Upper lobe of right lung (tissue), 1 donor: Measurements from ENCODE around the gene SLC35D3. TPM values are rescaled to one million over a fixed set of nuclear protein-coding genes. Genes with fewer than 3 reads are reported as not detected.

ENCODE experiments used
- ATAC-seq: fragments of 200-7000 bp; cut with Tn5 transposase; one replicate; pipeline ENCODE4 v1.9.1; 2020; ENCODE audit warnings: mild to moderate bottlenecking, moderate library complexity
- DNase-seq: peaks from one replicate; pipeline ENCODE4 v3.0.0-alpha.2; 2020
- H3K27ac ChIP-seq: fragments of 200-600 bp; one replicate; pipeline ENCODE4 v1.8.0; 2022
- H3K27me3 ChIP-seq: fragments of 200-600 bp; one replicate; pipeline ENCODE4 v1.8.0; 2022; ENCODE audit warnings: mild to moderate bottlenecking
- H3K36me3 ChIP-seq: fragments of 200-600 bp; one replicate; pipeline ENCODE4 v1.8.0; 2022
- H3K4me1 ChIP-seq: fragments of 200-600 bp; one replicate; pipeline ENCODE4 v1.8.0; 2022
- H3K4me3 ChIP-seq: fragments of 200-600 bp; one replicate; pipeline ENCODE4 v1.8.0; 2022; ENCODE audit warnings: mild to moderate bottlenecking
- H3K9me3 ChIP-seq: fragments of 200-600 bp; one replicate; pipeline ENCODE4 v1.8.0; 2022
- intact Hi-C: fragments of 100-400 bp; cut with DNase I; formaldehyde crosslinking; loops from one replicate; pipeline ENCODE4 v1.11.0; 2022
- total RNA-seq: library from RNA; stranded (reverse); fragmentation: NEBNext Ultra II Directional; extraction: Animal tissue kit (Norgen Biotek cat#: 25700); gene quantifications from one replicate; pipeline ENCODE4 v1.2.1, GENCODE V29; 2021
- TF ChIP-seq, protein P1 (sequence below): fragments of 200-600 bp; IDR thresholded peaks from one replicate; pipeline ENCODE4 v1.8.0; 2022; ENCODE audit warnings: antibody characterized with exemption
- donor health status: DM: no; HTN: yes; CAD: no; lungs with severe emphysema.

SLC35D3 gene
- total RNA-seq, 1 donor from 2014 or later: not detected

- Histone ChIP-seq H3K27me3 (no peaks in the 10 kb centered on the region), H3K4me3 (no peak overlapping the region), H3K4me1 (no peaks in the 10 kb centered on the region), H3K27ac (no peak overlapping the region), H3K36me3 (no peaks in the 10 kb centered on the region), H3K9me3 (no peaks in the 10 kb centered on the region)
- DNase-seq (no peak), ATAC-seq (no peak)
- TF ChIP-seq, protein P1, sequence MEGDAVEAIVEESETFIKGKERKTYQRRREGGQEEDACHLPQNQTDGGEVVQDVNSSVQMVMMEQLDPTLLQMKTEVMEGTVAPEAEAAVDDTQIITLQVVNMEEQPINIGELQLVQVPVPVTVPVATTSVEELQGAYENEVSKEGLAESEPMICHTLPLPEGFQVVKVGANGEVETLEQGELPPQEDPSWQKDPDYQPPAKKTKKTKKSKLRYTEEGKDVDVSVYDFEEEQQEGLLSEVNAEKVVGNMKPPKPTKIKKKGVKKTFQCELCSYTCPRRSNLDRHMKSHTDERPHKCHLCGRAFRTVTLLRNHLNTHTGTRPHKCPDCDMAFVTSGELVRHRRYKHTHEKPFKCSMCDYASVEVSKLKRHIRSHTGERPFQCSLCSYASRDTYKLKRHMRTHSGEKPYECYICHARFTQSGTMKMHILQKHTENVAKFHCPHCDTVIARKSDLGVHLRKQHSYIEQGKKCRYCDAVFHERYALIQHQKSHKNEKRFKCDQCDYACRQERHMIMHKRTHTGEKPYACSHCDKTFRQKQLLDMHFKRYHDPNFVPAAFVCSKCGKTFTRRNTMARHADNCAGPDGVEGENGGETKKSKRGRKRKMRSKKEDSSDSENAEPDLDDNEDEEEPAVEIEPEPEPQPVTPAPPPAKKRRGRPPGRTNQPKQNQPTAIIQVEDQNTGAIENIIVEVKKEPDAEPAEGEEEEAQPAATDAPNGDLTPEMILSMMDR: no peak
- intact Hi-C loops: no loop called here
Observed at GRCh38 chr6:136887953-136888352, 34.1 kb upstream of the SLC35D3 start.

DNA sequence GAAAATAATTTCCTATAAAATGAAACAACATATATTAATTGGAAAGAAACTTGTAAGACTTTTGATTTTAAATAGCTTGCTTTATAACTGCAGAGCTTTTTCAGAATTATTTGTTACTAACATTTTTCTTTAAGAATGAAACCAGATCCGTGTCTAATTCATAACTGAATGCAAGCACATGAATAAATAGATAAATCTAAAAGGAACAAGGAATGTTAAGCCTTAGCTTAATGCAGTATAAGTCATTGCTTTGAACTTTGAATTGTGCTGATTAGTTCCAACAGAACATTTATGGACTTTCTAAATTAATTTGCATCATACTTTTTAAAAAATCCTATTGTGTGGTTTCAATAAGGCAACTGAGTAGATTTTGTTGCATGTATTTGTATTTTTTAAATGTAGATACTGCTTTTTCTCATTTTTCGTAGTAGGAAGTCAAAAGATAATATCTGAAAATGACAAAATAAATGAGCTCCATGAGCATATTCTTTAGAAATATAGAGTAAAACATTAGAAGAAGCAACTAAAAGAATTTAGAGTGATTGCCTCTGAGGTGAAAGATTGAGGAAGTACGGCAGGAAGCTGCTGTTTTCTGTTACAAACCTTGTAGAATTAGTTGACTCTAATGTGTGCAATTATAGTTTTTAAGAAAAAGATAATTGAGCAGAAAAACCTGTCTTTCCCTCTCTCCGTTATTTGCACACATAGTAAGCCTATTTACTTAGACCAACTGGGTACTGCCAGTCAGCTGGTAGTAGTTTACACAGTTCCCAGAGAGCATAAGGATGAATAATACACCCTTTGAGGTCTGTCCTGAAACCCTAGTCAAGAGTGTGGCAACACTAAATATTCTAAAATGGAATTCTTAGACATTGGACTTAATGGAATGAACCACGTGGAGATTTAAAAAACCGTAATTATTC is 32.6 kb upstream of the SLC35D3 start:
- no peak overlapping the region for H3K4me3 ChIP-seq
- no peaks in the 10 kb centered on the region for H3K9me3 ChIP-seq
- H3K27me3 ChIP-seq: no peaks in the 10 kb centered on the region
- peak; percentile 40 for ATAC-seq
- TF ChIP-seq, protein P1: no peak
- intact Hi-C loops: no loop called here
- DNase-seq: no peak
- no peak overlapping the region for H3K27ac ChIP-seq
- no peaks in the 10 kb centered on the region for H3K4me1 ChIP-seq
- no peaks in the 10 kb centered on the region for H3K36me3 ChIP-seq

- H3K27ac ChIP-seq: no peak overlapping the region
- no peaks in the 10 kb centered on the region for H3K9me3 ChIP-seq
- intact Hi-C loops: no loop called here
- ATAC-seq (no peak), DNase-seq (no peak)
- H3K36me3 ChIP-seq: no peaks in the 10 kb centered on the region
- H3K27me3 ChIP-seq: no peaks in the 10 kb centered on the region
- no peaks in the 10 kb centered on the region for H3K4me1 ChIP-seq
- TF ChIP-seq, protein P1: no peak
- H3K4me3 ChIP-seq: no peak overlapping the region
Observed at GRCh38 chr6:136890194-136890839, 31.8 kb upstream of the SLC35D3 start.

GRCh38 chr6:136890986-136891385 is 31.1 kb upstream of the SLC35D3 start:
- Histone ChIP-seq H3K4me1 (no peaks in the 10 kb centered on the region), H3K36me3 (no peaks in the 10 kb centered on the region), H3K27ac (no peak overlapping the region), H3K4me3 (no peak overlapping the region), H3K9me3 (no peaks in the 10 kb centered on the region), H3K27me3 (no peaks in the 10 kb centered on the region)
- ATAC-seq: no peak
- intact Hi-C loops: no loop called here
- no peak for DNase-seq
- TF ChIP-seq, protein P1: no peak

GRCh38 chr6:136893187-136893586 is 28.9 kb upstream of the SLC35D3 start:
- intact Hi-C loops: no loop called here
- no peak for DNase-seq
- no peaks in the 10 kb centered on the region for H3K27me3 ChIP-seq
- no peak for ATAC-seq
- no peak overlapping the region for H3K27ac ChIP-seq
- no peaks in the 10 kb centered on the region for H3K36me3 ChIP-seq
- TF ChIP-seq, protein P1: no peak
- no peaks in the 10 kb centered on the region for H3K4me1 ChIP-seq
- no peak overlapping the region for H3K4me3 ChIP-seq
- no peaks in the 10 kb centered on the region for H3K9me3 ChIP-seq
